Naive thymus-derived CD4-positive, alpha-beta T cell (primary cell): ENCODE results near the gene ZFYVE19. TPM values are rescaled to one million over a fixed set of nuclear protein-coding genes. Genes with fewer than 3 reads are reported as not detected.

Experiments used
- ATAC-seq: fragments of 150-1000 bp; cut with Tn5 transposase; 2 replicates; pipeline ENCODE4 v1.10.0; 2021; ENCODE audit warnings: mild to moderate bottlenecking, moderate library complexity
- CTCF ChIA-PET: fragments of 350-600 bp; sonication (Branson Sonifier 250); formaldehyde crosslinking; loops from one replicate; lab custom pipeline; 2021; ENCODE audit warnings: antibody characterized with exemption; lab: Charles Lee
- POLR2A ChIA-PET: fragments of 350-600 bp; sonication (Branson Sonifier 250); formaldehyde crosslinking; loops from one replicate; lab custom pipeline; 2021; ENCODE audit warnings: antibody characterized with exemption, inconsistent platforms; lab: Charles Lee
- DNase-seq, 9 donors: peaks; one replicate each; pipeline versions ENCODE4 v3.0.0 to v3.0.0-alpha.2; 2020 to 2022; ENCODE audit warnings: mixed read lengths in 1 of 9
- H3K27ac ChIP-seq: one replicate; pipeline ENCODE4 v1.7.0; 2013; ENCODE audit warnings: mild to moderate bottlenecking, low read depth, low read length, moderate library complexity
- H3K27me3 ChIP-seq, 2 donors: one replicate each; pipeline ENCODE4 v1.7.0; 2013; ENCODE audit warnings: low read length in 2 of 2, mild to moderate bottlenecking in 2 of 2, moderate library complexity in 2 of 2; ENCODE audit not compliant: control insufficient read depth in 2 of 2, insufficient read depth in 2 of 2
- H3K36me3 ChIP-seq, 3 experiments: 1 replicate in 2 of 3; 2 replicates in 1 of 3; pipeline ENCODE4 v1.7.0; 2013; ENCODE audit warnings: low read length in 3 of 3, mild to moderate bottlenecking in 3 of 3, moderate library complexity in 1 of 3; ENCODE audit not compliant: insufficient read depth in 3 of 3, control insufficient read depth in 2 of 3
- H3K4me1 ChIP-seq, 2 donors: one replicate each; pipeline ENCODE4 v1.7.0; 2013; ENCODE audit warnings: low read length in 2 of 2, mild to moderate bottlenecking in 2 of 2, moderate library complexity in 1 of 2; ENCODE audit not compliant: control insufficient read depth in 2 of 2, insufficient read depth in 2 of 2
- H3K4me3 ChIP-seq: 2 replicates; pipeline ENCODE4 v1.7.0; 2013; ENCODE audit warnings: mild to moderate bottlenecking, low read length
- H3K9me3 ChIP-seq, 3 experiments: 1 replicate in 2 of 3; 2 replicates in 1 of 3; pipeline ENCODE4 v1.7.0; 2013; ENCODE audit warnings: low read length in 3 of 3; ENCODE audit not compliant: control insufficient read depth in 2 of 3
- H3K27ac Mint-ChIP-seq, 9 donors: one replicate each; pipeline ENCODE4 v1.8.0; 2020 to 2022; ENCODE audit warnings: mixed read lengths in 9 of 9, mild to moderate bottlenecking in 8 of 9, moderate library complexity in 5 of 9, inconsistent platforms in 2 of 9
- H3K27me3 Mint-ChIP-seq, 5 donors: one replicate each; pipeline ENCODE4 v1.8.0; 2021 to 2022; ENCODE audit warnings: mixed read lengths in 5 of 5, mild to moderate bottlenecking in 1 of 5
- H3K36me3 Mint-ChIP-seq, 5 donors: one replicate each; pipeline ENCODE4 v1.8.0; 2020 to 2022; ENCODE audit warnings: mixed read lengths in 5 of 5, mild to moderate bottlenecking in 3 of 5, inconsistent platforms in 1 of 5
- H3K4me1 Mint-ChIP-seq, 7 donors: one replicate each; pipeline ENCODE4 v1.8.0; 2020 to 2022; ENCODE audit warnings: mixed read lengths in 7 of 7, mild to moderate bottlenecking in 3 of 7, inconsistent platforms in 1 of 7
- H3K4me3 Mint-ChIP-seq, 10 donors: one replicate each; pipeline ENCODE4 v1.8.0; 2020 to 2022; ENCODE audit warnings: mild to moderate bottlenecking in 10 of 10, mixed read lengths in 10 of 10, moderate library complexity in 6 of 10, inconsistent platforms in 2 of 10
- H3K9me3 Mint-ChIP-seq, 11 donors: one replicate each; pipeline ENCODE4 v1.8.0; 2020 to 2022; ENCODE audit warnings: mixed read lengths in 11 of 11, mild to moderate bottlenecking in 4 of 11, inconsistent platforms in 1 of 11, moderate library complexity in 1 of 11
- intact Hi-C, 2 donors: fragments of 100-400 bp; cut with micrococcal nuclease; formaldehyde crosslinking; loops; one replicate each; pipeline ENCODE4 v1.15.1; 2023
- polyA plus RNA-seq, 2 donors: library from polyadenylated mRNA; unstranded; fragments of 300-500 nt; fragmentation: Illumina TruSeq; gene quantifications; one replicate each; pipeline ENCODE4 v1.2.3, GENCODE V29; 2021
- total RNA-seq, 6 experiments: library from RNA in 5 of 6; stranded (reverse) in 5 of 6; gene quantifications; 1 replicate in 5 of 6; 2 replicates in 1 of 6; pipeline ENCODE4 v1.2.3 and lab custom pipeline; 2021 to 2026

Gene ZFYVE19
- total and polyA plus RNA-seq, 7 experiments from 2014 or later = 15.7 to 31.9 (median 22.7) TPM

GRCh38 chr15:40841741-40842140 is 34.9 kb downstream of the ZFYVE19 start:
- POLR2A ChIA-PET = interaction anchor here (0.6 kb wide), 1 partner anchor 1385 kb away, joined by 4 read pairs; no protein-coding TSS in a partner anchor
- no peak overlapping the region for H3K4me3 ChIP-seq
- H3K27me3 ChIP-seq = peaks cover 0 to 3% of the 10 kb centered on the region in 2 donors
- no peaks in the 10 kb centered on the region for H3K9me3 Mint-ChIP-seq
- H3K27ac Mint-ChIP-seq = no peak overlapping the region
- ATAC-seq = no peak
- H3K36me3 Mint-ChIP-seq = peaks cover 0 to 3% (median 0%) of the 10 kb centered on the region in 5 donors
- H3K4me1 Mint-ChIP-seq = peaks cover 5 to 23% (median 17%) of the 10 kb centered on the region in 7 donors
- no peaks in the 10 kb centered on the region for H3K9me3 ChIP-seq
- peaks cover 0 to 38% (median 4%) of the 10 kb centered on the region in 5 donors for H3K27me3 Mint-ChIP-seq
- no peak overlapping the region for H3K27ac ChIP-seq
- no peaks in the 10 kb centered on the region for H3K36me3 ChIP-seq
- H3K4me3 Mint-ChIP-seq = peak overlapping the region in 2 of 10 donors; percentile 23 to 49
- CTCF ChIA-PET = no interaction called here
- intact Hi-C loops = no loop called here
- DNase-seq = no peak
- H3K4me1 ChIP-seq = peaks cover 0 to 6% of the 10 kb centered on the region in 2 donors

GRCh38 chr15:40843261-40843884 is 36.5 kb downstream of the ZFYVE19 start:
- ChIA-PET POLR2A (no interaction called here), CTCF (interaction anchor here (1.6 kb wide), 1 partner anchor 61 kb away, joined by 5 read pairs; no protein-coding TSS in a partner anchor)
- H3K36me3 Mint-ChIP-seq = peaks cover 0 to 3% (median 0%) of the 10 kb centered on the region in 5 donors
- Histone ChIP-seq H3K27me3 (peaks cover 0 to 3% of the 10 kb centered on the region in 2 donors), H3K36me3 (no peaks in the 10 kb centered on the region), H3K9me3 (no peaks in the 10 kb centered on the region), H3K4me1 (peaks cover 0 to 15% of the 10 kb centered on the region in 2 donors), H3K4me3 (no peak overlapping the region), H3K27ac (no peak overlapping the region)
- peaks cover 12 to 38% (median 32%) of the 10 kb centered on the region in 7 donors for H3K4me1 Mint-ChIP-seq
- DNase-seq = no peak
- H3K4me3 Mint-ChIP-seq = peak overlapping the region; percentile 67 to 88 (median 81)
- no peaks in the 10 kb centered on the region for H3K9me3 Mint-ChIP-seq
- peaks cover 0 to 38% (median 4%) of the 10 kb centered on the region in 5 donors for H3K27me3 Mint-ChIP-seq
- no peak for ATAC-seq
- intact Hi-C loops = no loop called here
- peak overlapping the region in 1 of 9 donors; percentile 46 for H3K27ac Mint-ChIP-seq

DNA sequence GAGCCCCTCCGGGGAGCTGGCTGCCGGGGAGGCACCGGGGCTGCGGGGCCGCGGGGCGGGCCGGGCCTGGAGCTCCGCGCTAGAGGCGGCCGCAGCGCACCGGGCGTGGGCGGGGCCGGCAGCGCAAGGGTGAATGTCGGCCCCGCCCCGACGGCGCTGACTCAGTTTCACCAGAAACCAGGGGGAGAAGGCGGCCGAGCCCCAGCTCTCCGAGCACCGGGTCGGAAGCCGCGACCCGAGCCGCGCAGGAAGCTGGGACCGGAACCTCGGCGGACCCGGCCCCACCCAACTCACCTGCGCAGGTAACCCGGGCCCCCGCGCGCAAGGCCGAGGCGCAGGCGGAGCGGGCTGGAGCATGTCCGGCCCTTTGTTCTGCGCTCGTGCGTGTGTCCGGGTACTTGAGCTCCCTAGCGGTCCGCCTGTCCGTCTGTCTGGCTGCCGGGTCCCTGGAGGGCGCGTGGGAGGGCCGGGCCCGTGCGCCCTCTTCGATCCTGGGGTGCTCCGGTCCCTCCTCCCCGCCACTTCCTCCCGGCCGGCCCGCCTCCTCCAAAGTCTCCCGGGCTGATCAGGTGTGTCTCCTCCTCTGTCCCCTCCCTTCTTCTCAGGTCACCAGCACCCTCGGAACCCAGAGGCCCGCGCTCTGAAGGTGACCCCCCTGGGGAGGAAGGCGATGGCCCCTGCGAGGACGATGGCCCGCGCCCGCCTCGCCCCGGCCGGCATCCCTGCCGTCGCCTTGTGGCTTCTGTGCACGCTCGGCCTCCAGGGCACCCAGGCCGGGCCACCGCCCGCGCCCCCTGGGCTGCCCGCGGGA is 37.2 kb downstream of the ZFYVE19 start, which contains the start of gene SPINT1:
Gene SPINT1, plus strand, starts transcription at position 164 of the 811 bp plus-strand sequence. Its CDS starts 507 bp downstream, at position 671.
- peaks cover 0 to 3% of the 10 kb centered on the region in 2 donors for H3K27me3 ChIP-seq
- H3K4me3 ChIP-seq = peak within 1 kb of the TSS; percentile 58
- intact Hi-C loops = loop anchor here (1.0 kb wide), 1 partner anchor 37 kb away; the partner anchor contains the start of genes DNAJC17 (in 2 of the 2) and ZFYVE19 (in 2 of the 2)
- peaks cover 0 to 15% of the 10 kb centered on the region in 2 donors for H3K4me1 ChIP-seq
- Mint-ChIP-seq H3K9me3 (no peaks in the 10 kb centered on the region), H3K4me1 (peaks cover 12 to 38% (median 32%) of the 10 kb centered on the region in 7 donors), H3K27ac (peak within 1 kb of the TSS in 5 of 9 donors; percentile 36 to 93 (median 55)), H3K4me3 (peak within 1 kb of the TSS; percentile 82 to 94 (median 86)), H3K27me3 (peaks cover 0 to 38% (median 4%) of the 10 kb centered on the region in 5 donors), H3K36me3 (peaks cover 0 to 3% (median 0%) of the 10 kb centered on the region in 5 donors)
- CTCF ChIA-PET = interaction anchor here (1.6 kb wide), 1 partner anchor 62 kb away, joined by 5 read pairs; no protein-coding TSS in a partner anchor
- DNase-seq = peak in 6 of 9 donors; percentile 20 to 81 (median 25)
- H3K36me3 ChIP-seq = no peaks in the 10 kb centered on the region
- peak within 1 kb of the TSS; percentile 0 for H3K27ac ChIP-seq
- no peaks in the 10 kb centered on the region for H3K9me3 ChIP-seq
- ATAC-seq = peak; percentile 45
- POLR2A ChIA-PET = interaction anchor here (0.6 to 0.7 kb wide), 2 partner anchors 37 to 78 kb away, joined by 6 to 7 read pairs; no protein-coding TSS in a partner anchor

- ATAC-seq (peak; percentile 64), DNase-seq (peak in 5 of 9 donors; percentile 14 to 34 (median 25))
- Histone ChIP-seq H3K4me3 (peak overlapping the region; percentile 58), H3K9me3 (no peaks in the 10 kb centered on the region), H3K27ac (no peak overlapping the region), H3K4me1 (peaks cover 0 to 15% of the 10 kb centered on the region in 2 donors), H3K27me3 (peaks cover 0 to 3% of the 10 kb centered on the region in 2 donors), H3K36me3 (no peaks in the 10 kb centered on the region)
- Mint-ChIP-seq H3K9me3 (no peaks in the 10 kb centered on the region), H3K27me3 (peaks cover 0 to 38% (median 4%) of the 10 kb centered on the region in 5 donors), H3K27ac (peak overlapping the region in 4 of 9 donors; percentile 36 to 93 (median 57)), H3K4me3 (peak overlapping the region; percentile 82 to 94 (median 86)), H3K4me1 (peaks cover 12 to 38% (median 32%) of the 10 kb centered on the region in 7 donors), H3K36me3 (peaks cover 0 to 3% (median 0%) of the 10 kb centered on the region in 5 donors)
- POLR2A ChIA-PET = interaction anchor here (0.6 to 0.7 kb wide), 2 partner anchors 36 to 78 kb away, joined by 6 to 7 read pairs; no protein-coding TSS in a partner anchor
- CTCF ChIA-PET = interaction anchor here (0.7 to 1.6 kb wide), 2 partner anchors 62 to 1036 kb away, joined by 4 to 5 read pairs; no protein-coding TSS in a partner anchor
- intact Hi-C loops = loop anchor here (1.0 kb wide), 1 partner anchor 37 kb away; the partner anchor contains the start of genes DNAJC17 (in 2 of the 2) and ZFYVE19 (in 2 of the 2)
Observed at GRCh38 chr15:40844696-40845030, 37.8 kb downstream of the ZFYVE19 start.

DNA sequence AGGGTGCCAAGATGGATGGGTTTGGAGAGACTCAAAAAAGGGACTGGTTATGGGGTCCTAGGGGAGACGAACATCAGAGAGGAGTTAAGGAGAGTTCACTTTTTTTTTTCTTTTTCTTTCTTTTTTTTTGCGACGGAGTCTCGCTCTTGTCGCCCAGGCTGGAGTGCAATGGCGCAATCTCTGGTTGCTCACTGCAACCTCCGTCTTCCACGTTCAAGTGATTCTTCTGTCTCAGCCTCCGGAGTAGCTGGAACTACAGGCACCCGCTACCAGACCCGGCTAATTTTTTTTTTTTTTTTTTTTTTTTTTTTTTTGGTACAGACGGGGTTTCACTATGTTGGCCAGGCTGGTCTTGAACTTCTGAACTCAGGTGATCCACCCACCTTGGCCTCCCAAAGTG is 38.1 kb downstream of the ZFYVE19 start:
- Histone ChIP-seq H3K9me3 (no peaks in the 10 kb centered on the region), H3K4me1 (peaks cover 0 to 15% of the 10 kb centered on the region in 2 donors), H3K4me3 (peak overlapping the region; percentile 58), H3K36me3 (no peaks in the 10 kb centered on the region), H3K27me3 (peaks cover 0 to 3% of the 10 kb centered on the region in 2 donors), H3K27ac (no peak overlapping the region)
- CTCF ChIA-PET = interaction anchor here (0.7 to 1.6 kb wide), 2 partner anchors 62 to 1036 kb away, joined by 4 to 5 read pairs; no protein-coding TSS in a partner anchor
- intact Hi-C loops = no loop called here
- Mint-ChIP-seq H3K9me3 (no peaks in the 10 kb centered on the region), H3K4me1 (peaks cover 12 to 38% (median 32%) of the 10 kb centered on the region in 7 donors), H3K27me3 (peaks cover 0 to 37% (median 4%) of the 10 kb centered on the region in 5 donors), H3K4me3 (peak overlapping the region; percentile 82 to 94 (median 86)), H3K36me3 (peaks cover 0 to 3% (median 0%) of the 10 kb centered on the region in 5 donors), H3K27ac (peak overlapping the region in 4 of 9 donors; percentile 36 to 93 (median 57))
- ATAC-seq = no peak
- POLR2A ChIA-PET = interaction anchor here (0.6 to 0.7 kb wide), 2 partner anchors 36 to 79 kb away, joined by 6 to 7 read pairs; no protein-coding TSS in a partner anchor
- DNase-seq = no peak
